Activated T-cell treated with anti-CD3 and anti-CD28 coated beads for 4 hours (primary cell): ENCODE data around the gene C1orf53.
"Not testable (repeated sequence)": the region's sequence is repeated elsewhere in the genome, so short reads cannot be mapped to it uniquely, and the experiment has no call there.

Experiments used
- DNase-seq: peaks from one replicate; pipeline ENCODE4 v3.0.0-alpha.2; 2020

C1orf53 gene

DNA sequence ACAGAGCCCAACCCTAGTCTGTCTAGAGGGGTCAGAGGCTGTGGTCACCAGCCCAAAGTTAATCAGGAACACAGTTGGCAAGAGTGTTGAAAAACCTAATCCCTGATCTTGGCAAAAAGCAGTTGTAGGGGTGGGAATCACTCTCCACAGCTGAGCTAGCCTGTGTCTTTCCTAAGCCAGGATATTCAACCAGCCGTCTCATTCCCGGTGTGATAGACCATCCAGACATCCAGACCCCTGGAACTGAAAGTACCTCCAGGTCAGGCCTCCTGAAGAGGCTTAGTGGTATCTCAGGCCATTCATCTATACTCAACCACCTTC lies 19.6 kb downstream of the C1orf53 start:
- DNase-seq: no peak

DNA sequence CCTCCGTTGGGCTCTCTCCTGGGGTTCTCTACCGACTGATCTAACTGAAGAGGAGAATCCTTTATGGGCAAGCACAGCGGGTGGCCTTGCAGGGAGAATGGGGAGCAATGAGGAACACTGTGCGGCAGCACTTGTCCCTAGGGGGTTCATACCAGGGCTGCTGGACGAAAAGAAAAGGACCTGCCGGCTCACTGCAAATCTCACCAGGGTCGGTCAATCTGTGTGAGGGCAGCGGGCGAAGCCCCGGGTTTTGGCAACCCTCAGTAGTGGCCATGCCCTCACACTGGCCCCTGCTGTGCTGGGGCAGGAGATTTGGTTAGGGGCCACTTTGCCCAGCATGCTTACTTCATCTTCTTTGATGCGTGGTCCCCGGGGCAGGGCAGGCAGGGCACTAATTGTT lies 20.6 kb downstream of the C1orf53 start:
- no peak for DNase-seq

DNA sequence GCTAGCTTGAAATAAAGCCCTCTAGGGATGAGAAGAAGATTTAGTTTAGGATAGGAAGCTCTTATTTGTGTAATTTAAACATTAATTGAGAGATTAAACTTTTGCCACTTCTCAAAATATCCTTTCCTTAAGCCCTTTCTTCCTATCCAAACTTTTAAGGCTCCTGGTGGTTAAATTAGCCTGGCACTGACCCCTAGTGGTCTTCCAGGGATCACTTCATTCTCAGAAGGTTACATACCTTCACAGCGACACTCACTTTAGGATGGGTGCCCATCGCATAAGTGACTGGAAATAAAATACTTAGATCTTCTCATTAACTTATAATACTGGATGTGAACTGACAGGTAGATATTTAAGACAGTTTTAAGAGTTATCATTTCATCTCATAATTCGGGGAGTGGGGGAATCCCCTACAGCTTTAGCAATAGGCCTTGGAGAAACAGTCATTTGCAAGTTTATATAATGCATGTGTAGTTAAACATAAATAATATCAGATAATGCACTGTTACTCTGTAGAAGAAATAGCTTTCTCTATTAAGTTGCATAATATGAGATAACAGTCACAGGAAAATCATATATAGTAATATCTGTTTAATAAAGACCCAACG lies 22.2 kb downstream of the C1orf53 start:
- no peak for DNase-seq

DNA sequence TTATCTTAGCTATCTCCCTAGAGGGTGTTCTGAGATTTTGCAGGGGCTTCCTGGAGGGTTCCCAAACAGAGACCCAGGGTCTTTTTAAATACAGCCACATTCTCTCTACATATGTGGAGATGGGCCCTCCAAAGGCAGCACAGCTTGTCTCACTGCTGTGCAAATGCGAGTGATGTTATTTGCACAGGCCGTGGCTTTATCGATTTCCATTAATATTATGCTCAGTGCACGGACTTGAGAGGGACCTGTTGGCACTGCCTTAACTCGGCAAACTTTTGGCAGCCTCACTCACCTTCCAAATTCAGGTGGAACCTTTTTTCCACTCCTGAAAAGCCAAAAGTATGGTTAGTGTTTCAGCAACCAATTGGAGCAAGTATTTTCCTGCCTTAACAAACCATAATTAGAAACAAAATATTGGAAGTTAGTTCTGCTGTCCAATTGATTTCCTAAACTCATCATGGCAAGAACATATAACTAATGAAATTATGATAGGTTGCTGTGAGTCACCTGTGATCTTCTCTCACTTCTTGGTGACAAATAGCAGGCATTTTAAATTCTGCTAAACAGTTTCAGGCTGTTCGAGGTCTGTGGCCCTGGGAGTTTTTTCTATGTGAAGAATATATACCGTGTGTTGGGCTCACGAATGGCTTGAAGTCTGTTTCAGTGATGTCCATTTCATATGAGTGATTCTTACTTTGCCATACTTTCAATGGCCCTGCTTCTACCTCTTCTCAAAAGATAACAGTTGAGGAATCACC lies 25.7 kb downstream of the C1orf53 start:
- no peak for DNase-seq

DNA sequence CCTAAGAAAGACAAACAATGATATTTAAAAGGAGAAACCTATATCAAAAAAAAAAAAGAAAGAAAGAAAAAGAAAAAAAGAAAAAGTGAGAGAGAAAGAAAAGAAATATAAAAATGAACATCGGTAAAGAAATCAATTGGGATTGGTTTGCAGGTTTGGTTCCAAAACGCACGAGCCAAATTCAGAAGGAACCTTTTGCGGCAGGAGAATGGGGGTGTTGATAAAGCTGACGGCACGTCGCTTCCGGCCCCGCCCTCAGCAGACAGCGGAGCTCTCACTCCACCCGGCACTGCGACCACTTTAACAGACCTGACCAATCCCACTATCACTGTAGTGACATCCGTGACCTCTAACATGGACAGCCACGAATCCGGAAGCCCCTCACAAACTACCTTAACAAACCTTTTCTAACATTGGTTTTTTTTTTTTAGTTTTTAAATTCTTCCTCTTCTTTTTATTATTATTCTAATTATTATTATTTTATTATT lies 26.5 kb downstream of the C1orf53 start:
- DNase-seq: no peak

DNA sequence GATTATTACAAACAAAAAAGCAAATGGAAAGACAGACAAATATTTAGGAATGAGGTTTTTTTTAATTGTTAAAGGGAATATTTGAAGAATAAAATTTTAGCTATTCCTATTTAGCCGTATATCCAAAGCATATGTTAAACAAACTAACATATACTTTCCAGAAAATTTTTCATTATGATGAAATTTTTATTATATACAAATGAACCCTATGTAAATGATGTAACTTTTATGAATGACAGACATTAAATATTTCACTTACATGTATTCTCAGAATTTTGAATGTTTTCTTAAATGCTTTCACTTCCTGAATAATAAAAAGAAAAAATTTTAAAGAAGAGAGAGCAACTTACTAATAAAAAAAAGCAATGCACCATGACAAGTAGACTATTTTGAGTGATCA lies 30.6 kb downstream of the C1orf53 start:
- DNase-seq: no peak

DNA sequence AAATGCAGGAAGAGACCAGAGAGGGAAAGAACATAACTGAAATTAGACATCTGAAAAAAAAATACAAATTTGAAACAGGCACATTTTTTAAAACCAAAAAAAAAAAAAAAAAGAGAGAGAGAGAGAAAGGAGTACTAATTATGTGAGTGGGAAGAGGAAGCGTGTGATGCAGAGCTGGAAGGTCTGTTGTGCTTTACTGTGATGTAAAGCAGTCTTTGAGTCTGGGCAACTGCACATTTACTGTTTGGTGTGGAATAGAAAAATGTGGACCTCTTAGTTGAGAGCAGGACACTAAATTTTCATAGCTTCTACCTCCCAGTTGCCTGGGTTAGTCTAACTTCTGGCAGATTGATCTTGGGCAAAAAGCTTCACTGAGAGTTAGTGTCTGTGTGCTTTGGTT lies 31.2 kb downstream of the C1orf53 start:
- DNase-seq: no peak

DNA sequence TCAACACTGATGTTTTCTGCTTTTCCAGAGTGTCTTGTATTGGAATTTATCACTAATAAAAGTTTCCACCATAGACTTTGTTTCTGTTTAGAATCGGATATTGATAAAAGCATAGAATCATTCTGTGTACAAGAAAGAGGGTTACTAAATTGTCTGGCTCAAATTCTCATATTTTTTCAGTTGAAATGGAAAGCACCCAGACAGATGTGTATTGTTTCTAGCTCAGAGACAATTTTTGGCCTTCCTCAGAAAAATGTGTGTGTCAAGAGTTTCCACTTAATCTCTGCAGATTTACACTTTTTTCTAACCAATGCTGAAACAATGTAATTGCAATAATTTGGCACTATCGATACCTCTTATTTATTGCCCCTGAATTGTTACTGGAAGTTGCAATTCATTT lies 35.0 kb downstream of the C1orf53 start:
- no peak for DNase-seq

DNA sequence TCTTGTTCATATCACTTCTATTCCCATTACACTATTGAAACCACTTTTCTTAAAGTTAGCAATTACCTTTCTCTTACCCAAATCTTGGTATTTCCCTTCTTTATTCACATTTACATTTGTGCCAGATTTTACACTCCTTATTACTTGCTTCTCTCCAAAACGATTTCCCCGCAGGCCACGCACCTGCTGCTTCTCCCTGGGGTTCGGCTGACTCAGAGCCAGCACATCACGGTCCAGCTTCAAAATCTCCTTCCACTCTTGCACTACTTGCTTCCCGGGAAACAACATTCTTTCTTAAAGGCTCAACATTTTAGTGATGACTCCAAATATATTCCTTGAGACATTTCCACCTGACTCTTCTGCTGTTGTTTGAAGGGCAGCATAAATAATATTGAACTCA lies 35.5 kb downstream of the C1orf53 start:
- no peak for DNase-seq

DNA sequence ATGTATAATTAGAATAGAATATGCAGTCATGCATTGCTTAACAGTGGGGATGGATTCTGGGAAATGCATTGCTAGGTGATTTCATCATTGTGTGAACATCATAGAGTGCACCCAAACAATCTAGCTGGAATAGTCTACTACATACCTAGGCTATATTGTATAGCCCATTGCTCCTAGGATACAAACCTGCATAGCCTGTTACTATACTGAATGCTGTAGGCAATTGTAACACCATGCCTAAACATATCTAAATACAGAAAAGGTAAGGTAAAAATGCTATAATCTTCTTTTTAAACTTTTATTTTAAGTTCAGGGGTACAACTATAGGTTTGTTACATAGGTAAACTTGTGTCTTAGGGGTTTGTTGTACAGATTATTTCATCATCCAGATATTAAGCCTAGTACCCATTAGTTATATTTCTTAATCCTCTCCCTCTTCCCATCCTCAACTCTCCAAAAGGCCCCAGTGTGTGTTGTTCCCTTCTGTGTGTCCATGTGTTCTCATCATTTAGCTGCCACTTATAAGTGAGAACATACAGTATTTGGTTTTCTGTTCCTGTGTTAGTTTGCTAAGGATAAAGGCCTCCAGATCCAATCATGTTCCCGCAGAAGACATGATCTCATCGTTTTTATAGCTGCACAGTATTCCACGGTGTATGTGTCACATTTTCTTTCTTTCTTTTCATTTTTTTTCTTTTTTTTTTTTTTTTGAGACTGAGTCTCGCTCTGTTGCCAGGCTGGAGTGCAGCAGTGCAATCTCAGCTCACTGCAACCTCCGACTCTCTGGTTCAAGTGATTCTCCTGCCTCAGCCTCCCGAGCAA lies 36.9 kb downstream of the C1orf53 start:
- not testable (repeated sequence) for DNase-seq

DNA sequence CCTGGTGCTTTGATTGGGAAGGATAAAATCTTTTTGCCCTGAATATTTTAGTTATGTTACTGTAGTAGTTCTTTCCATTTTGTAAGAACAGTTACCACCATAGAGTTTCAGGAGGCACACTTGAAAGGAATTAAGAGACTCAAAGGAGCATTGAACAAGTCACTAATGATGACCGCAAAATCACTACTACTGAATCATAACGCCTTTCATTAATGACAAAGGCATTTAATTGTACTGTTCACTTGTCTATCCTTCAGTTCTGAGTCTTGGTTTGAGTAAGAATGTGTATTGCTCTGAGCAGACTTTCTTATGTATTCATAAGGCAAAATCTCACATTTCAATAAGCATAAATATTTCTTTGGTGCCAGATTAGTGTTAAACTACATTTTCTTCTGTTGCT lies 39.6 kb downstream of the C1orf53 start:
- DNase-seq: no peak

DNA sequence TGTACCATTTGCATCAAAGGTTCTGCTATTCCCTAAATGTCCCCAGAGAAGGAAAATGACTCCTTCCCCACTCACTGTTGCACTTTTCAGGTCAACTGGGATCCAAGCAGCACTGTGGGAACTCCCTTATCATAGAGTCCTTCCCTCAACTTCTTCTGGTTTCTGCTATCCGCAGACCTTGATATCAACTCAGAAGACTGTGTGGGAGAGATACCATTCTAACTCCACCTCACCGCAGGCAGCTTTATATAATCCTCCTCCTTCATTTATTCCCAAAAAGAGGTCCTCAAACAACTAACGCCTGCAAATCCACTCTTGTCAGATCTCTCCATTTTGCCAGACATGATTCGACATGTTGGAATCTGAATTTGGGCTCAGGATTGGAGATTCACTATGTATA lies 42.1 kb downstream of the C1orf53 start:
- DNase-seq: no peak

DNA sequence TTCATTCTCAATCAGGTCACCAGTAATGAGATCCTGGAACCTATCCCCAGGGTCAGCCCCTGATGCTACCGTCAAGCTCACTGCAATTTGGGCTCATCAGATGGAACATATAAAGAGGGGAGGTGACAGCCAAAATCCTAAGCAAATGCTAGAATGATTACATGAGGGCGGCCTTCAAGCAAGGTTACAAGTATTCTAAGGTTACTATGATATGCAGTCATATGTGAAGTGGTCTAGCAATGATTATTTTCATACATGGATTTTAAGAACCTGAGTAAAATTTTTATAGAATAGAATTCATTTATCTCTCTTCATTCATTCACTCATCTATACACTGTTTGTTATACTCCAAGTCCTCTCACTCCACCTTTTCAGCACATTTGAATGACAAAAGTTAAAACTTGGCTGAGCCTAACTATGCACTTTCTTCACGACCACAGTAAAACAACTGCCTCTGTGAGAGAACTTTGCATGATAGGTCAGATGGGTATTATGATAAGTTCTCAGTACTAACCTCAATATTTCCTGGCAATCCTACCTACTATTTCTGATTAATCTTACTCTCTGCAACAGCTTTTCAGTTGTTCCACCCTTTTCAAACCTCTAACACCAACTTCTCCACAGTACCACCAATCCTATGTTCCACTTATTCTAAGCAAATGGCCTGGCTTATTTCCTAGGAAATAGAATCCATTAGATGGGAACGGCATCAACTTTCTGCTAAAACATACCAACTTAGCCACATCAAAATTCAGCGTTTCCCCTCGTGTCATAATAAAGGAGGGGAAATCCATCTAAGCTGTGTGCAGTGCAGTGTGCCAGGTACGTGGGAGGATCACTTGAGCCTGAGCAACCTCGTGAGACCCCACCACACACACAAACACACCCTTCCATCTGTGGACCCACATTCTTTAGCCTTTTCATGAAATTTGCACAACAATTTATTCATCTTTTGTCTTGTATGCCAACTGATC lies 46.8 kb downstream of the C1orf53 start:
- peak; percentile 5 for DNase-seq

DNA sequence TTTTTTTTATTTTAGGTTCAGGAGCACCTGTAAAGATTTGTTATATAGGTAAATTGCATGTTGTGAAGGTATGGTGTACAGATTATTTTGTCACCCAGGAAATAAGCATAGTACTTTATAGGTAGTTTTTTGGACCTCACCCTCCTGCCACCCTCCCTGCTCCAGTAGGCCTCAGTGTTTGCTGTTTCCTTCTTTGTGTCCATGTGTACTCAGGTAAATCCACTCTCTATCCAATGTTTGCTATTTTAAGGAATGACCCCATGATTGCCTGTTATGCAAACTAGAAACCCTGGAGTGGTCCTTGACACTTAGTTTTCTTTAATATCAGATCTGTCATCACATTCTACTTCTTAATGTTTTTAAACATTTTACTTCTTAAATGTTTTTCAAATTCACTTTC lies 48.7 kb downstream of the C1orf53 start:
- DNase-seq: no peak

DNA sequence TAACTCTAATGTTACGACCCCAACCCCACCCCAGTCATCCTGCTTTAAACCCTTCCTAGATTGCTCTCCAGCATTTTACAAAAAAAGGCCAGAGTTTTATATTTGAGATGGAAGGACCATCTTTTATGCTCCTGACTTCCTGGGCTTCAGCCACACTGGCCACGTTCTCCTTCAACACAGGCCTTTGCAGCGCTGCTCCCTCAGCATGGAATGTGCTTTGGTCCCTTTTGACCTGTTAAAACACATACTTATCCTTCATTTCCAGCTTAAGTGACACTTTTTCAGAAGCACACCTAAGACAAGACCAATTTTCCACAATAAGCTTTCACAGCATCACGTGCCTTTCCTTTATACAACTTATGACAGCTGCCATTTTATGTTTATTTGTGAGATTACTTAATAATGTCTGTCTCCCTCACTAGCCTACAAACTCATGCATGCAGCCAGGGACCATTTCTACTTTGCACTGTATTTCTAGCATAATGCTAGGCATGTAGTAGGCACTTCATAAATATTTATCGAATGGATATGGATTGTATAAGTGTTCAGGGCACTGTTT lies 49.3 kb downstream of the C1orf53 start:
- no peak for DNase-seq

DNA sequence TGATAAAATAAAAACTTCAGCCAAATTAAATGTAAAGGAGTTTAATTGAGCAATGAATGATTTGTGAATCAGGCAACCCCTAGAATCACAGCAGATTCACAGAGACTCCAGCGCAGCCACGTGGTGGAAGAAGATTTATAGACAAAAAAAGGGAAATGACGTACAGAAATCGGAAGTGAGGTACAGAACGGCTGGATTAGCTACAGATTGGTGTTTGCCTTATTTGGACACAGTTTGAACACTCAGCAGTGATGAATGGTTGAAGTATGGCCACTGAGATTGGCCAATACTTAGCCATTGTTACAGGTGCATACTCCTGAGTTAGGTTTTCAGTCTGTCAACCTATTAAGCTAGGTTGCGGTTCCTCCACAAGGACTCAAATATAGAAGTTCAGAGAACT lies 51.0 kb downstream of the C1orf53 start:
- not testable (repeated sequence) for DNase-seq

DNA sequence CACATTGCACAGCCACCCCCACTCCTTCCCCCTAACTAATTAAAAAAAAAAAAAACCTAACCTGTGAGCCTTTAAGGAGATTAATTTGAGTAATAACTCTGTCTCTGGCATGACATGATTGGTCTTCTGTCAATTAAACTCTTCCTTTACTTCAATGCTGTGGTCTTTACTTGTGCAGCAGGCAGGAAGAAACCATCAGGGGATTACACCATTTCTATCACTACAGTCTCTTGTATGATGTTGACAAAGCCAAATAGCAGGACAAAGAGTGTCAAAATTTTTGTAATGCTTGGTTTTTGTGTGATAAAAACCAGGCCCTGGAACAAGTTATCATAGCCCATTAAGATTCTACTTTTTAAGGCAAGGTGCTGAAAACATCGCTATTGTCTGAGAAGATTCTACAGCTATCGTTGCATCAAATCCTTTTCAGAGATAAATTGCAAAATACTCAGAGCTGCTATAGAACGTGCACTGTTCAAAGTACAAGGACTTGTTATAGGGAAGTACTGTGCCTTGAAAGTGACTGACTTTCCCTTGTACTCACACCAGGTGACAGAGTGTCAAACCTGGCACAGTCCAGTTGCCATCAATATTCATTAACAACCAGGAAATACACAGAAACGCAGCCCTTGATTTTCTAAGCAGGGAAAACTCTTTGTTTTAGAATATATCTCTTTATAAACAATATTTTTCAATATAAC lies 52.4 kb downstream of the C1orf53 start:
- DNase-seq: no peak

DNA sequence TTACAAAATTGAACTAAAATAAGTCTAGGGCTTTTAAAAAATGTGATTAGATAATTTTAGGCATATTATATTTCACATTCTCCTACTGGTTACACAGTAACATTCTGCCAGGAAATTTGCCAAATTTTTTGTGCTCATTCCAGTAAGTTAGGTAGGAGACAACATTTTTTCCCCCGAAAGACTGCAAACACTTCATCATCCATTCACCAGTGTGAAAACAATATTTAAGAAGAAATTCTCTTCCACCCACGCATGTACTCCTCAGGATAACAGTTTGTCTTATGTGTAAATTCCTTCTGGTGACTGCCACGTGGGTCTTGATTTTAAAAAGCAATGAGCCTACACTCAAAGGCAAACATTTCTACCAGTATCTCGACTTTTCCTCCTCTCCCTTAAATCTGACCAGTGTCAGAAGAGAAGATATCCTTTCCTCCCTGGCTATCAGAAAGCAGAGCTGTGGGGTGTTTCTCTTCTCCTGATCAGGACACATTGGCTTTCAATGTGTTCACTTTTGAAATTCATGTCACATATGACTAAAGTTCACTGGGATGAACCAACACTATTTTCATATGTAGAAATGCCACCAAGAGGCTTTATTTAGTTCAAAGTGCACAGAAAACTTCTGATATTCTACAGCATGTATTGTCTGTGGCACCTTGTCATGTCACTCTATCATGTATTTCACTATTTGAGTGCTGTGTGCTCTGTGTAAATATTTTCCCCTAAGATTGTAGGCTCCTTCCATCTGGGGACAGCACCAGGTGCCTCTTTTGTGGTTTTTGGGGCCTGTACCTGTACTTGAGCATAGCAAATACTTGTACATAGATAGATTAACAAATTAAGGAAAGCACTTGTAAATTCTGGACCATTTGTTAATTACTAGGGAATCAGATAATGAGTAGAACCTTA lies 53.3 kb downstream of the C1orf53 start:
- DNase-seq: no peak
